Lower leg skin (tissue), 3 donors: ENCODE results near the gene TEF.

Experiments used
- POLR2A ChIP-seq, 2 donors: fragments of 450-650 bp; IDR thresholded peaks; one replicate each; pipeline ENCODE4 v1.6.1; 2016 to 2017; ENCODE audit warnings: antibody characterized with exemption in 2 of 2, mild to moderate bottlenecking in 1 of 2, moderate library complexity in 1 of 2
- TF ChIP-seq, protein P1 (sequence below), 3 donors: fragments of 450-650 bp; IDR thresholded peaks; one replicate each; pipeline ENCODE4 v1.5.1; 2016; ENCODE audit warnings: antibody characterized with exemption in 3 of 3, mild to moderate bottlenecking in 3 of 3, moderate library complexity in 2 of 3

DNA sequence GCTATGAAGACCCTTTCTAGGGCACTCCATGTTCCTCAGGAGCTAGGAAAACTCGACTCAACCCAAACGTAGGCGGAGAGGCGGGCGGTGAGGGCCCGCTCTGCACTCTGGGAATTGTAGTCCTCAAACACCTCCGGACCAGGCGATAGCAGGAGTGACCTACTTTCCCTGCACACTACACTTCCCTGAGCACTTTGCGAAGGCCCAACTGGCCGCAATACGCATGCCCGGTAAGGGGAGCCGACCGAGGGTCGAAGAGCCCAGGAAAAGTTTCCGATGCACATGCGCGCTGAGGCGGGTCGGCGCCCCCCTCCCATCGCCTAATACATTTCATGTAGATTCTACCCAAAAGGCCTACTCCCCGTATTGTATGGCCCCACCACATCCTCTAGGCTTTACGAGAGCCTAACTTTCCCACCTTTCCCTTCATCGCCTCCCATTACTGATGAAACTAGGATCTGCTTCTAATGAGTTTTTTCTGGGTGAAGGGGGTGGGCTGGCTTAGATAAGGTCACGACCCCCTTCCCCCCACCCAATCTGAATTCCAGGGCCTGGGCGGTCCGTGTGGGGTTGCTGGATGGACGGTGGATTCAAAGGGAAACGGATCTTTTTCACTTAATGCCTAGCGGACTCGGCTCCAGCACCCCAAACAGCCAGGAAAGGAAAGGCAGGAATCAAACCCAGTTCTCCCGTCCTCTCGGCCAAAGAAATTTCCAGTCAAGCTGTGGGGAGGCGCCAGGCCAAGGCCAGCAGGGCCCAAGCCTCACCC lies 62.8 kb downstream of the TEF start:
- TF ChIP-seq, protein P1, sequence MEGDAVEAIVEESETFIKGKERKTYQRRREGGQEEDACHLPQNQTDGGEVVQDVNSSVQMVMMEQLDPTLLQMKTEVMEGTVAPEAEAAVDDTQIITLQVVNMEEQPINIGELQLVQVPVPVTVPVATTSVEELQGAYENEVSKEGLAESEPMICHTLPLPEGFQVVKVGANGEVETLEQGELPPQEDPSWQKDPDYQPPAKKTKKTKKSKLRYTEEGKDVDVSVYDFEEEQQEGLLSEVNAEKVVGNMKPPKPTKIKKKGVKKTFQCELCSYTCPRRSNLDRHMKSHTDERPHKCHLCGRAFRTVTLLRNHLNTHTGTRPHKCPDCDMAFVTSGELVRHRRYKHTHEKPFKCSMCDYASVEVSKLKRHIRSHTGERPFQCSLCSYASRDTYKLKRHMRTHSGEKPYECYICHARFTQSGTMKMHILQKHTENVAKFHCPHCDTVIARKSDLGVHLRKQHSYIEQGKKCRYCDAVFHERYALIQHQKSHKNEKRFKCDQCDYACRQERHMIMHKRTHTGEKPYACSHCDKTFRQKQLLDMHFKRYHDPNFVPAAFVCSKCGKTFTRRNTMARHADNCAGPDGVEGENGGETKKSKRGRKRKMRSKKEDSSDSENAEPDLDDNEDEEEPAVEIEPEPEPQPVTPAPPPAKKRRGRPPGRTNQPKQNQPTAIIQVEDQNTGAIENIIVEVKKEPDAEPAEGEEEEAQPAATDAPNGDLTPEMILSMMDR (IDR thresholded peaks at IDR 0.05): no peak
- TF ChIP-seq POLR2A (IDR thresholded peaks at IDR 0.05): no peak
